Measurements from ENCODE around the gene CSTF1. TPM values are rescaled to one million over a fixed set of nuclear protein-coding genes. Genes with fewer than 3 reads are reported as not detected.

The CSTF1 gene
- total and polyA plus RNA-seq, 2 donors from 2014 or later, result 16.2 to 30.7 TPM

GRCh38 chr20:56348746-56349145, 43.7 kb upstream of the CSTF1 start:
- Histone ChIP-seq H3K9ac (ENCODE audit: low read length in 3 of 3) (no peak overlapping the region), H3K4me3 (ENCODE audit: low read length in 3 of 3) (peak overlapping the region in 1 of 3 donors; percentile 28), H3K27ac (ENCODE audit: low read depth in 2 of 2, low read length in 2 of 2) (no peak overlapping the region), H3K9me3 (ENCODE audit: control insufficient read depth in 2 of 3, insufficient read depth in 1 of 3, low read length in 3 of 3) (no peaks in the 10 kb centered on the region), H3K36me3 (ENCODE audit: control insufficient read depth in 2 of 3, insufficient read depth in 3 of 3, low read length in 3 of 3) (no peaks in the 10 kb centered on the region), H3K27me3 (ENCODE audit: control insufficient read depth, insufficient read depth, low read length) (peaks cover 3% of the 10 kb centered on the region), H3K4me1 (ENCODE audit: control insufficient read depth in 2 of 3, insufficient read depth in 2 of 3, low read depth in 1 of 3, low read length in 3 of 3) (peaks cover 0 to 2% (median 0%) of the 10 kb centered on the region in 3 donors)
- DNase-seq (no peak), FAIRE-seq (no peak)
- intact Hi-C loops (cut with DNase I), result no loop called here
- no peak for TF ChIP-seq CTCF (IDR thresholded peaks at IDR 0.05; ENCODE audit: borderline replicate concordance, extremely low read depth, insufficient read depth)

GRCh38 chr20:56350842-56351241, 41.6 kb upstream of the CSTF1 start:
- Histone ChIP-seq H3K9me3 (ENCODE audit: control insufficient read depth in 2 of 3, insufficient read depth in 1 of 3, low read length in 3 of 3) (no peaks in the 10 kb centered on the region), H3K4me3 (ENCODE audit: low read length in 3 of 3) (no peak overlapping the region), H3K4me1 (ENCODE audit: control insufficient read depth in 2 of 3, insufficient read depth in 2 of 3, low read depth in 1 of 3, low read length in 3 of 3) (peaks cover 0 to 2% (median 0%) of the 10 kb centered on the region in 3 donors), H3K9ac (ENCODE audit: low read length in 3 of 3) (no peak overlapping the region), H3K36me3 (ENCODE audit: control insufficient read depth in 2 of 3, insufficient read depth in 3 of 3, low read length in 3 of 3) (no peaks in the 10 kb centered on the region), H3K27ac (ENCODE audit: low read depth in 2 of 2, low read length in 2 of 2) (no peak overlapping the region), H3K27me3 (ENCODE audit: control insufficient read depth, insufficient read depth, low read length) (peaks cover 3% of the 10 kb centered on the region)
- intact Hi-C loops (cut with DNase I), result no loop called here
- no peak for DNase-seq
- no peak for TF ChIP-seq CTCF (IDR thresholded peaks at IDR 0.05; ENCODE audit: borderline replicate concordance, extremely low read depth, insufficient read depth)
- no peak for FAIRE-seq

- Histone ChIP-seq H3K27me3 (ENCODE audit: control insufficient read depth, insufficient read depth, low read length) (peaks cover 3% of the 10 kb centered on the region), H3K27ac (ENCODE audit: low read depth in 2 of 2, low read length in 2 of 2) (no peak overlapping the region), H3K4me1 (ENCODE audit: control insufficient read depth in 2 of 3, insufficient read depth in 2 of 3, low read depth in 1 of 3, low read length in 3 of 3) (peaks cover 0 to 2% (median 0%) of the 10 kb centered on the region in 3 donors), H3K9me3 (ENCODE audit: control insufficient read depth in 2 of 3, insufficient read depth in 1 of 3, low read length in 3 of 3) (no peaks in the 10 kb centered on the region), H3K4me3 (ENCODE audit: low read length in 3 of 3) (no peak overlapping the region), H3K9ac (ENCODE audit: low read length in 3 of 3) (no peak overlapping the region), H3K36me3 (ENCODE audit: control insufficient read depth in 2 of 3, insufficient read depth in 3 of 3, low read length in 3 of 3) (no peaks in the 10 kb centered on the region)
- intact Hi-C loops (cut with DNase I), result no loop called here
- FAIRE-seq, result no peak
- TF ChIP-seq CTCF (IDR thresholded peaks at IDR 0.05; ENCODE audit: borderline replicate concordance, extremely low read depth, insufficient read depth), result no peak
- no peak for DNase-seq
These were observed 39.9 kb upstream of the CSTF1 start for GRCh38 chr20:56352345-56353055.
